ENCODE results near the gene SBNO2.

GRCh38 chr19:1113030-1113985 is 60.8 kb downstream of the SBNO2 start:
- TF ChIP-seq CTCF (IDR thresholded peaks at IDR 0.05) (peak; percentile 92), EZH2 (IDR thresholded peaks at IDR 0.05; ENCODE audit: borderline replicate concordance, insufficient read depth, low read depth, low read length, poor library complexity, severe bottlenecking) (no peak)
